Stimulated activated naive CD4-positive, alpha-beta T cell (primary cell): ENCODE measurements around the gene PLPP4.
"Not testable (repeated sequence)": the region's sequence is repeated elsewhere in the genome, so short reads cannot be mapped to it uniquely, and the experiment has no call there.

Source experiments
- DNase-seq, 6 experiments: peaks; one replicate each; lab custom pipeline; 2025; lab: John Stamatoyannopoulos, UW

The PLPP4 gene

GRCh38 chr10:120486671-120487205 is 29.7 kb downstream of the PLPP4 start:
- DNase-seq, result no peak

DNA sequence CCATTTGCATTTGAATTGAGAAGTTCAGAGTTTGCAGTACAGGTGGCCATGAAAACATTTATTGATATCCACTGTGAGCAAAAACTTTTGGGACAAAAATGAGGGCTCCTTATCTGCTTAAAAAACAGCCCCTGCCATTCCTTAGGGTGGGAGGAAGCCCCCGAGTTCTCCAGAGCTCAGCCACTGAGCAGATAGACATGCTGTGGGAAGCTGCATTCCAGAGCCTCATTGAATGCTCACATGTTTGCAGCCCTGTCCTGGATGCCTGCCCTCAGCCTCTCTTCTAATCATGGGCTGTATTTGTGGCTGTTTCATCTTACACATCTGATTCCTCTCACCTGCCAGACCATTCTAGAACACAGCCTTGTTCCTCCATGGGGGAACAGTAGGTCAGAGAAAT is 33.3 kb downstream of the PLPP4 start:
- DNase-seq, result no peak

DNA sequence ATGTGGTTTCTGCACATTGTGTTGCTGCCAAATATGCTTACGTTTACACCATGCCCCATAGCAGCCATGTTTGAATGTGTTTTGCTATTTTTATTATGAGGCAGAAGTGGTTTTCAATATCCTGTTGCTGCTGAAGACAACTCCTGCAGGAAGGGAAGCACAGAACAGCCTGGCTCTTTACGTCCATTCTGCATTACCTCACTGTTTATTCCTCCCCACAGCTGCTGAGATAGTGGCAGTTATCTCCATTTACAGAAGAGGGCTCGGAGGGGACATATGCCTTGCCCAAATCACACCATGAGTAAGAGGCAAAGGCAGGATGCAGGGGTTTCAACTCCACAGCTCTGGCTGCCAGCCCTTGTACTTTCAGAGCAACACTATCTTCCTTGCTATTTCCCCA is 35.3 kb downstream of the PLPP4 start:
- DNase-seq, result no peak

GRCh38 chr10:120493411-120494312 is 36.6 kb downstream of the PLPP4 start:
- no peak for DNase-seq

DNA sequence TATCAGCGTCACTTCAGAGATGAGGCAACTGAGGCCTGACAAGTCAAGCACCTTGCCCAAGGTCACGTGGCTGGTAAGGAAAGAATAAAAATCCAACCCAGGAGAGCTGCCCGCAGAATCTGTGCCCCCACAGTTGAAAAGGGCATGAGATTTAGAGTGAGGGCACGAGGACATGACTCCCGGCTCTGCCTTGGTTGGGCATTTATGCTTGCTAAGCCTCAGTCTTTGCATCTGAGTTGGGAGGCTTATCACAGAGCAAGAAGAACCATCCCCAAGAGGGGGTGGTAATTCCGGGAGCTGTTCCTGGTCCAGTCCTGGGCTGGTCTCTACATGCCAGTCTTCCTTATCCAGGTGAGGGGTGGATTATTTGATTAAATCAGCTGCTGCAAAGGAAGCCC is 37.3 kb downstream of the PLPP4 start:
- no peak for DNase-seq

GRCh38 chr10:120495226-120496009 is 38.4 kb downstream of the PLPP4 start:
- DNase-seq, result no peak

GRCh38 chr10:120499883-120500282 is 42.9 kb downstream of the PLPP4 start:
- DNase-seq, result no peak

- no peak for DNase-seq
These were observed 46.7 kb downstream of the PLPP4 start for GRCh38 chr10:120503689-120504088.

DNA sequence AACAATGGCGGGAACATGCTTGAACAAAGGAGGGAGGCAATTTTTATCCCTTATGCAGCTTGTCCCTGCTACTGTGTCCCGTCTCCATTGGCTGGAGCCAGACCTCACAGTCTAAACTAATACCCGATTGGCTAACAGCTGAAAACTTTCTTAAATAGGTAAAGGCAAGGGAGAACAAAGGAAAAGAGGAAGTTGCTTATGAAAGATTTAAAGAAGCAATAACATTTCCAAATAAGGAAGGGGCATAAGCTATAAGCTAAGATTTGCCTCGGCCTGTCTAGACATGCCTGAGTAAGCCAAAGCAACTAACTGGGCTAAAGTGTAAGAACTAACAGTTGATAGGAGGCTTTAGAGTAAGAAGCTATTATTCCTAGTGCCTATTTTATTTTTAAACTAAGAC is 47.2 kb downstream of the PLPP4 start:
- DNase-seq, result not testable (repeated sequence)

- DNase-seq, result no peak
These were observed 48.0 kb downstream of the PLPP4 start for GRCh38 chr10:120505056-120505455.

DNA sequence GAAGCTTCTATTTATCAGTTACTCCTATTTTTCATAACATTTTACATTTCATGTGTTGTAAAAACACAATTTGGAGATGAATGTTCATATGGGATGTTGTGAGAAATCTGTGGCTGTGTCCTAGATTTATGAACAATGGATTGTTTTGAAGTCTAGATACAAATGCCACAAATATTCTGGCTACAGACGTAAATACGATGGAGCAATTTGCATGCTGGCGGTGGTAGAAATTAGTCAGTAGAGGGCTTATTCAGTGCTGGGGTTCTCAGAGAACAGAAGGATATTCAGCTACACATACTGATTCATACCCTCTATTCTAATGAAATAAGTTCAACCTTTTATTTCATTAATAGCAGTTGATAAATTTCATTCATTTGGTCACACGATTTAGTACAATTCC is 48.8 kb downstream of the PLPP4 start:
- DNase-seq, result no peak

DNA sequence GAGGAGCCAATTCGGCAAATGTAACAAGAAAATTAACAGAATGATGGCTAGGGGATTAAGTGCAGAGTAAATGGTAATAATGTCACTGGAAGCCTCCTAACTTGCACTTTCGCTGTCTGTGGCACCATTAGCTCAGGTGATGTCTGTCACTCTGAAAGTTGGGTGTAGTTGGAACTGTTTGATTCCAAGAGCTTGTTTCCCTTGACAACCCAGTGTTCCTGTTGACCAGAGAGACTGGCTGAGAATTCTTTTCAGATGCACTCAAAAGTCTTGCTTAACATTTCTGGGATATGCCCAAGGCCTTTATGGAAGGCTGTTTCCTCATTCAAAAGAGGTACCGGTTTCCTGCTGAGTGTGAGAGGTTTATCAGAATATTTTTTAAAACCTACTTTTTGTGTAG is 49.6 kb downstream of the PLPP4 start:
- no peak for DNase-seq

GRCh38 chr10:120507175-120507574 is 50.1 kb downstream of the PLPP4 start:
- DNase-seq, result no peak

DNA sequence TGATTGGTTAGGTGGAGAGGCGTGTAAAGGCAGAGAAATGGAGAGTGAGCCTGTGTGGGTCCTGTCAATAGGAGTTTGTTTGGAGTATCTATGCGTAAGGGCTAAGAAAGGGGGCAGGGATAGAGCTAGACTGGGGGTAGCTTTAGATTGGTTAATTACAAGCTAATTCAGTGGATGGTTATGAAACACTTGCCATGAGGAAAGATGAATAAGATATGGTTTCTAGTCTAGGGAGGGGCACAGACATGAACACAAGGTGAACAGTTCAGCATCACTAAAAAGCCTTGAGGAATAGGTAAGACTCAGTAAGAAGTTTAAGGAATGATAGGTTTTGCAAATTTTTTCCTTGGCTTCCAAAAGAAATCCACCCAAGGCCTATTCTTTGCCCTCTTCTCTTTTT is 50.6 kb downstream of the PLPP4 start:
- no peak for DNase-seq

- no peak for DNase-seq
These were observed 51.4 kb downstream of the PLPP4 start for GRCh38 chr10:120508393-120508792.

DNA sequence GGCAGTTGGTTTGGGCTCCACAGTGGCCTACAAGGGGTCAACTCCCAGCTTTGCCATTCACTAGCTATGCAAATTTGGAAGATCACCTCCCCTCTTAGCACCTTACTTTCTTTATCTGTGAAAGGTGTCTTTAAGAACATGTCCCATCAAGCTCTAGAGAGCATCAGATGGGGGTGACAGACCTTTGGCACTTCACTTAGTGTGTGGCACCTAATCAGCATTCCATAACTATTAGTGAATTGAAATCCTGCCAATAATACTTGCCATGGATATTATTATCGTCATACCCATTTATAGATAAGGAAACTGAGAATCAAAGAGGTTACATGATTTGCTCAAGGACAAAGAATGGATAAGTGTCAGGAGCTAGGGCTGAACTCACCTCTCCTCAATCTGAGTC is 51.9 kb downstream of the PLPP4 start:
- no peak for DNase-seq

- DNase-seq, result no peak
These were observed 54.1 kb downstream of the PLPP4 start for GRCh38 chr10:120511165-120511564.

GRCh38 chr10:120513307-120513796 is 56.3 kb downstream of the PLPP4 start:
- DNase-seq, result no peak

- DNase-seq, result no peak
These were observed 57.1 kb downstream of the PLPP4 start for GRCh38 chr10:120514035-120514620.

DNA sequence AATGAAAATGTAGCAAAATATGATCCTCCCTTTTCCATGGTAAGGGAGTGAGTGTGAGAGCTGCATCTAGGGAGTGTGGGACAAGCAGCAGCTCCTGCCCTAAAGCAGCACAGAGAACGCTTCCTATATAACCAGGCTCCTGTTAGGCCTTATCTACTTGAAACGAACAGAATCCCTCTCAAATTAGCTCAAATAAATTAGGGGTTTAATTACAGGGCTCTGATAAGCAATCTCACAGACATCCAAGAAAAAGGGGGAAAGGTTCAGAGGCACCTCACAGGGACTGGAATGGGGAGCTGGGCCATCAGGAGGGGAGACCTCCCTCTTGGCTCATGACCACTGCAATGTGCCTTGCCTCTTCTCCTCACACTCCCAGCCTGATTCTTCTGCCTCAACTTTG is 57.9 kb downstream of the PLPP4 start:
- no peak for DNase-seq

- DNase-seq, result no peak
These were observed 58.7 kb downstream of the PLPP4 start for GRCh38 chr10:120515741-120516140.

GRCh38 chr10:120516426-120516825 is 59.4 kb downstream of the PLPP4 start:
- no peak for DNase-seq
